Activated naive CD4-positive, alpha-beta T cell treated with anti-CD3 and anti-CD28 coated beads, Interleukin-2, amount 50 U/mL, for 72 hours (primary cell): Measurements from ENCODE around the gene MMP25. TPM values are rescaled to one million over a fixed set of nuclear protein-coding genes. Genes with fewer than 3 reads are reported as not detected.
A peak's percentile ranks its signal among the peaks of the same experiment; 100 is the strongest.

Experiments
- ATAC-seq, 2 donors: fragments of 150-1000 bp; cut with Tn5 transposase; 2 replicates each; pipeline ENCODE4 v1.10.0; 2021; ENCODE audit warnings: mild to moderate bottlenecking in 2 of 2, moderate library complexity in 2 of 2
- DNase-seq, 2 donors: peaks; one replicate each; pipeline ENCODE4 v3.0.0; 2021 to 2022; ENCODE audit warnings: low spot score in 2 of 2
- H3K27ac Mint-ChIP-seq, 2 donors: one replicate each; pipeline ENCODE4 v1.8.0; 2022; ENCODE audit warnings: mild to moderate bottlenecking in 2 of 2, mixed read lengths in 2 of 2
- H3K36me3 Mint-ChIP-seq, 2 donors: one replicate each; pipeline ENCODE4 v1.8.0; 2022; ENCODE audit warnings: mixed read lengths in 2 of 2
- H3K9me3 Mint-ChIP-seq, 2 donors: one replicate each; pipeline ENCODE4 v1.8.0; 2022; ENCODE audit warnings: mixed read lengths in 2 of 2
- total RNA-seq, 2 donors: library from RNA; stranded (reverse); gene quantifications; one replicate each; pipeline ENCODE4 v1.2.3, GENCODE V29; 2022

MMP25 gene
- total RNA-seq, 2 donors from 2014 or later = 1.8 to 2.0 TPM

GRCh38 chr16:3088925-3089716 is 42.8 kb downstream of the MMP25 start:
- no peak for DNase-seq
- Mint-ChIP-seq H3K9me3 (no peaks in the 10 kb centered on the region), H3K27ac (peak overlapping the region in 1 of 2 donors; percentile 70), H3K36me3 (peaks cover 0 to under 1% of the 10 kb centered on the region in 2 donors)
- no peak for ATAC-seq

GRCh38 chr16:3089717-3090592 is 43.6 kb downstream of the MMP25 start:
- H3K36me3 Mint-ChIP-seq = no peaks in the 10 kb centered on the region
- no peaks in the 10 kb centered on the region for H3K9me3 Mint-ChIP-seq
- H3K27ac Mint-ChIP-seq = no peak overlapping the region
- DNase-seq = no peak
- ATAC-seq = no peak

GRCh38 chr16:3091551-3091950 is 45.2 kb downstream of the MMP25 start:
- H3K9me3 Mint-ChIP-seq = no peaks in the 10 kb centered on the region
- ATAC-seq (no peak), DNase-seq (no peak)
- no peaks in the 10 kb centered on the region for H3K36me3 Mint-ChIP-seq
- peak overlapping the region in 1 of 2 donors; percentile 45 for H3K27ac Mint-ChIP-seq

- no peak for DNase-seq
- H3K9me3 Mint-ChIP-seq = no peaks in the 10 kb centered on the region
- no peak for ATAC-seq
- no peak overlapping the region for H3K27ac Mint-ChIP-seq
- no peaks in the 10 kb centered on the region for H3K36me3 Mint-ChIP-seq
Measured at GRCh38 chr16:3092501-3092941, 46.2 kb downstream of the MMP25 start.

- H3K9me3 Mint-ChIP-seq = no peaks in the 10 kb centered on the region
- no peaks in the 10 kb centered on the region for H3K36me3 Mint-ChIP-seq
- H3K27ac Mint-ChIP-seq = peak overlapping the region; percentile 75 to 90
- ATAC-seq = peak; percentile 45 to 72
- DNase-seq = peak in 1 of 2 donors; percentile 61
Measured at GRCh38 chr16:3094289-3095027, 48.1 kb downstream of the MMP25 start.

GRCh38 chr16:3095869-3096268 is 49.5 kb downstream of the MMP25 start:
- Mint-ChIP-seq H3K9me3 (no peaks in the 10 kb centered on the region), H3K27ac (no peak overlapping the region), H3K36me3 (no peaks in the 10 kb centered on the region)
- ATAC-seq (peak; percentile 54 to 84), DNase-seq (peak in 1 of 2 donors; percentile 57)

GRCh38 chr16:3096362-3096761 is 50.0 kb downstream of the MMP25 start:
- Mint-ChIP-seq H3K36me3 (no peaks in the 10 kb centered on the region), H3K27ac (no peak overlapping the region), H3K9me3 (no peaks in the 10 kb centered on the region)
- ATAC-seq = no peak
- no peak for DNase-seq

- H3K9me3 Mint-ChIP-seq = no peaks in the 10 kb centered on the region
- ATAC-seq = no peak
- no peak for DNase-seq
- no peak overlapping the region for H3K27ac Mint-ChIP-seq
- no peaks in the 10 kb centered on the region for H3K36me3 Mint-ChIP-seq
Measured at GRCh38 chr16:3097266-3097665, 50.9 kb downstream of the MMP25 start.

- Mint-ChIP-seq H3K27ac (peak within 1 kb of the TSS; percentile 81 to 88), H3K36me3 (no peaks in the 10 kb centered on the region), H3K9me3 (no peaks in the 10 kb centered on the region)
- ATAC-seq (no peak), DNase-seq (no peak)
Measured at GRCh38 chr16:3098459-3099394, 52.4 kb downstream of the MMP25 start, which contains the start of gene ZSCAN10. Gene ZSCAN10 (minus strand): TSS chr16:3099294. CDS start chr16:3092937, 6,357 bp downstream.

GRCh38 chr16:3099395-3099731 is 53.0 kb downstream of the MMP25 start:
- DNase-seq = no peak
- Mint-ChIP-seq H3K36me3 (no peaks in the 10 kb centered on the region), H3K27ac (no peak overlapping the region), H3K9me3 (no peaks in the 10 kb centered on the region)
- ATAC-seq = no peak

GRCh38 chr16:3099732-3100499 is 53.6 kb downstream of the MMP25 start:
- ATAC-seq (peak; percentile 89 to 94), DNase-seq (peak; percentile 87 to 91)
- H3K27ac Mint-ChIP-seq = peak overlapping the region; percentile 81 to 88
- H3K9me3 Mint-ChIP-seq = no peaks in the 10 kb centered on the region
- H3K36me3 Mint-ChIP-seq = no peaks in the 10 kb centered on the region

- DNase-seq (peak in 1 of 2 donors; percentile 66), ATAC-seq (no peak)
- peak overlapping the region in 1 of 2 donors; percentile 81 for H3K27ac Mint-ChIP-seq
- H3K9me3 Mint-ChIP-seq = no peaks in the 10 kb centered on the region
- no peaks in the 10 kb centered on the region for H3K36me3 Mint-ChIP-seq
Measured at GRCh38 chr16:3101018-3101840, 54.9 kb downstream of the MMP25 start.

GRCh38 chr16:3101841-3102470 is 55.6 kb downstream of the MMP25 start:
- Mint-ChIP-seq H3K27ac (no peak overlapping the region), H3K36me3 (no peaks in the 10 kb centered on the region), H3K9me3 (no peaks in the 10 kb centered on the region)
- ATAC-seq = no peak
- DNase-seq = no peak
